HG03045 (cell line): ENCODE results near the gene ZRANB3.
"Not testable (repeated sequence)": the region's sequence is repeated elsewhere in the genome, so short reads cannot be mapped to it uniquely, and the experiment has no call there.

Experiments
- ATAC-seq: cut with Tn5 transposase; IDR thresholded peaks from one replicate; pipeline ENCODE4 v1.9.1; 2021; ENCODE audit warnings: mild to moderate bottlenecking, moderate library complexity; ENCODE audit not compliant: unreplicated experiment

The ZRANB3 gene

DNA sequence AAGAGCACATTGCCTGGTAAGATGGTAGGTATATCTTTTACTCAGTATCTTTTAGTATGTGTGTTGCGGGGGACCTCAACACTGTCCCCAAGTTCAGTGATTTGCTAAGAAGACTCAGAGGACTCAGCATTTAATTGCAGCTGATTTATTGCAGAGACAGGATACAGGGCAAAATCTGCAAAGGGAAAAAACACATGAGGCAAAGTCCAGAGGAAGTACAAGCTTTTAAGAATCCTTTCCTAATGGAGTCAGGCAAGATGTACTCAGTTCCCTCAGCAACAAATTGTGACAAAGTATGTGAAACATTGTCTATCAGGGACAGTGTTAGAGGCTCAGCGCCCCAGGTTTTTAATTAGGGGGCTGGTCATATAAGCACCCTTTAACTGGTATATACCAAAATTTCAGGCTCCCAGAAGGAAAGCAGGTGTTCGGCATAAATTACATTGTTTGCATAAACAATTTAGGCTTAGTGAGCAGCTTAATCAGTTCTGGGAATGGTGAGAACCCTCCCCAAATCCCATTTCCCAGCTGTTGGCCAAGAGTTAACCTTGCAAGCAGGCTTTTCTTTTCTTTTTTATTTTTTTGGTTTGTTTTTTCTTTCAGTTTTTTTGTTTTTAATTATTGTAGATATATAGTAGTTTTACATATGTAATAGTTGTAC lies 437.2 kb downstream of the ZRANB3 start:
- no peak for ATAC-seq

DNA sequence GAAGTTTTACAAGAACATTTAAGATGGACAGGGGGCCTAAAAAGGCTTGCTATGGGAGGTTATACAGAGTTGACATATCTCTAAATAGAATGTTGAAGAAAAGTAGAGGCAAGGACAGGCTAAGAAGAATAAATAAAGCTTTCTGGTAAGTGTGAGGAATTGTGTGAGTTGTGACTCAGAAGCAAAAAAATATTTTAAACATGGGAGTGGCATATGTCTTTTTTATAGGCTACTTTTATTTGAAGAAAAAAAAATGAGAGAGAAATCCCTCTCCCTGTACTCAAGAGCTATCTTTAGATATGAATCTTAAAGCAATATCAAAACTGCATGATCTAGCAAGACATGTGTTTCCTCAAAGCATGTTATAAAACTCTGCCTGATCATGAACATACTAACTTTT lies 437.8 kb downstream of the ZRANB3 start:
- no peak for ATAC-seq

DNA sequence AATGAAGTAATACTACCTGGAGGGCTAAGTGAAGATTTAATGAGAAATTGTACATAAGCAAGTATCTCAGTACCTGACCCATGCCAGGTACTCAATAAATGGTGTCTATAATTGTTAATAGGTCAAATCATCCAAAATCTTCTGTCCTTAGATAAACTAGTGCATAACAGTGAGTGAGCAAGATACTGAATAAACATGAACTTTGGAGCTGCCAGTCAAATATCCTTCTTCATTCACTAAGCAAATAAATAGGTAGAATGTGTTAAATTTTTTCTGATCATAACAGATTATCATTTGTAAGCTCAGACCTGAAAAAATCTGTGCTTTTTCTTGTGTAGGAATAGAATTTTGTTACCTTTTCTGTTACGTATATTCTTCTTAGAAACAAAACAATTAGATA lies 439.3 kb downstream of the ZRANB3 start:
- no peak for ATAC-seq

DNA sequence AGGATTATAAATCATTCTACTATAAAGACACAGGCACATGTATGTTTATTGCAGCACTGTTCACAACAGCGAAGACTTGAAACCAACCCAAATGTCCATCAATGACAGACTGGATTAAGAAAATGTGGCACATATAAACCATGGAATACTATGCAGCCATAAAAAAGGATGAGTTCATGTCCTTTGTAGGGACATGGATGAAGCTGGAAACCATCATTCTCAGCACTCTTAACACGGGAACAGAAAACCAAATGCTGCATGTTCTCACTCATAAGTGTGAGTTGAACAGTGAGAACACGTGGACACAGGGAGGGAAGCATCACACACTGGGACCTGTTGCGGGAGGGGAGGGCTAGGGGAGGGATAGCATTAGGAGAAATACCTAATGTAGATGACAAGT lies 441.4 kb downstream of the ZRANB3 start:
- ATAC-seq, result not testable (repeated sequence)
